Memory B cell (primary cell): ENCODE measurements around the gene ETV7.

Experiments used
- ATAC-seq: fragments of 150-1000 bp; cut with Tn5 transposase; 2 replicates; pipeline ENCODE4 v1.10.0; 2021; ENCODE audit warnings: low read depth, mild to moderate bottlenecking, moderate library complexity
- DNase-seq, 2 donors: peaks; one replicate each; pipeline ENCODE4 v3.0.0; 2022; ENCODE audit warnings: low spot score in 2 of 2
- H3K27ac Mint-ChIP-seq: one replicate; pipeline ENCODE4 v1.8.0; 2022; ENCODE audit warnings: mild to moderate bottlenecking, moderate library complexity, mixed read lengths
- H3K27me3 Mint-ChIP-seq: one replicate; pipeline ENCODE4 v1.8.0; 2022; ENCODE audit warnings: mixed read lengths
- H3K36me3 Mint-ChIP-seq: one replicate; pipeline ENCODE4 v1.8.0; 2022; ENCODE audit warnings: mild to moderate bottlenecking, mixed read lengths
- H3K4me1 Mint-ChIP-seq: one replicate; pipeline ENCODE4 v1.8.0; 2022; ENCODE audit warnings: mixed read lengths
- H3K4me3 Mint-ChIP-seq: one replicate; pipeline ENCODE4 v1.8.0; 2022; ENCODE audit warnings: mild to moderate bottlenecking, moderate library complexity, mixed read lengths
- H3K9me3 Mint-ChIP-seq: one replicate; pipeline ENCODE4 v1.8.0; 2022; ENCODE audit warnings: mixed read lengths

Gene ETV7

DNA sequence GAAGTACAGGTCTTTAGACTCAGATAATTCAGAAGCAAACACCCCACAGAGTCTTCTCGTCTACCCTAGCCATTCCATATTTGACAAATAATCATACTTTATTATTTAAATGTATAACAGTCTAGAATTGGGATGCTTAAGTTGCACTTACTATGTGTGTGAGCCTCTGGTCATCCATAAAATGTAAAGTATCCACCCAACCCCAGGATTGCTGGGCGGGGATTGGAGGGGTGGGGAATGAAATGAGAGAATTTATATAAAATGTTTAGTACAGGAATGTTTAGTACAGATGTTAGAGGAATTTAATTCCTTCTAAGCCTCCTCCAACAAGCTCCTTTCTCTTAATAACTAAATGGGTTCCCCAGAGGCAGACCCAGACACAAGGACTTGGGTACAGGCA is 67.6 kb downstream of the ETV7 start:
- no peak for DNase-seq
- Mint-ChIP-seq H3K36me3 (no peaks in the 10 kb centered on the region), H3K4me1 (no peaks in the 10 kb centered on the region), H3K27me3 (peaks cover 2% of the 10 kb centered on the region), H3K27ac (no peak overlapping the region), H3K4me3 (no peak overlapping the region), H3K9me3 (no peaks in the 10 kb centered on the region)
- no peak for ATAC-seq

DNA sequence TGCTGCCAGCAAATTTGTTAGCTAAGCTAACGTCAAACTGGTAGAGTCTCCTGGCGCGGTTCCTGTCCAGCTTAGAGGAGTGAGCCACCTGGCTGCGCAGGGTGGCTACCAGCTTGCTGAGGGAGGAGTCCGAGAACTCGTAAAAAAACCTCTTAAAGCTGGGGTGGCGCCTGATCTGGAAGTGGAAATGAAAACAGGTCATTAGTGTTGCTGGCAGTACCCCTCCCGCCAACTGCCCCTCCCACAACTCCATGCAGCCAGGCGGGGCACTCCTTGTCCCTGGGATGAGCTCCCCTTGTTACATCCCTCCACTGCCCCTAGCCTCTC is 68.1 kb downstream of the ETV7 start:
- ATAC-seq (no peak), DNase-seq (no peak)
- H3K27me3 Mint-ChIP-seq: peaks cover 2% of the 10 kb centered on the region
- no peak overlapping the region for H3K27ac Mint-ChIP-seq
- no peaks in the 10 kb centered on the region for H3K9me3 Mint-ChIP-seq
- H3K36me3 Mint-ChIP-seq: no peaks in the 10 kb centered on the region
- H3K4me1 Mint-ChIP-seq: no peaks in the 10 kb centered on the region
- no peak overlapping the region for H3K4me3 Mint-ChIP-seq

DNA sequence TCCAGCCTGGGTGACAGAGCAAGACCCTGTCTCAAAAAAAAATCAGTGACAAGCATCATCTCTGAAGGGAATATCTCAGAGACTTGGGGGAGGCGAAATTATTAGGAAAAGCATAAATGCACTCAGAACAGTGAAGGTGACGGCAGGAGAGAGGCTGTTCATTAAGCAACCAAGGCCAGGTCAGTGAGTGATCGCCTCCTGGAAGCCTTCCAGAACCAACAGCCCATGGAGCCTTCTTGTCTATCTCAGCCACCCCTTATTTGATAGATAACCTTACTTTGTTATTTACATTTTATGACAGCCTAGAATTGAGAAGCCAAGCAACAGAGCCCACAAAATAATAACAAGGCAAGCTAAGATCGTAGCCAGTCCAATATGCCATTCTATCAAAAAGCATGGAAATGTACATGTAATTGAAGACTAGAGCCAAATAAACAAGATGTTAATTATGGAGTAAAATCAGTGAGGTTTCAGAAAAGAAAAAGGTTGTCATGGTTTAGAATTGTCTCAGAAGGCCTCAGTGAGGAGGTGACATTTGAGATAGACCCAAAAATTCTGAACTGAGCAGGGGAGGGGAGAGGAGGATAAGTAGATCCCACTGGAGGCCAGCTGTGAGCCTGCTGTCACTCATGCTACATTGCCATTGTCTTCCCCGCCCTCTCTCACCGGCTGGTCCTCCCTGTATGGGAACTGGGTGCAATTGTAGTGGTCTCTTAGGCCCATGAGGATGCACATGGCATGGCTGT is 68.6 kb downstream of the ETV7 start:
- Mint-ChIP-seq H3K27ac (no peak overlapping the region), H3K27me3 (peaks cover 2% of the 10 kb centered on the region), H3K9me3 (no peaks in the 10 kb centered on the region), H3K36me3 (no peaks in the 10 kb centered on the region), H3K4me1 (peaks cover 3% of the 10 kb centered on the region), H3K4me3 (no peak overlapping the region)
- ATAC-seq: no peak
- DNase-seq: no peak

DNA sequence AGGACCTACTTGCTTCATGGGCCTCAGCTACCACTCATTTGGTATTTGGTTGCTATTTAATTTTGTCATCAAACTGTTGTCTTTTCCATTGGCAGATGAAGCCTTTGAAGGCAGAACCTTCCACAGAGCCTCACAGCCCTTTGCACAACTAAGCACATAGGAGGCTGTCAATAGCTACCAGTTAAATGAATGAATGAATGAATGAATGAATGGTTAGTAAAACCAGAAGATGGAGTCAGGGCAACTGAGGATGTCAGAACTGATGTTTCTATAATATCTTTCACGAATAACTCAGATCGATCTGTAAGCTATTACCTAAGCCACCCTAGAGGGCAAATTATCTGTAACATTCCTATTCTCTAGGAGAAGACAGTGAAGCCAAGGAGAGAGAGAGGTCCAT is 69.8 kb downstream of the ETV7 start:
- ATAC-seq (no peak), DNase-seq (no peak)
- H3K36me3 Mint-ChIP-seq: no peaks in the 10 kb centered on the region
- peaks cover 12% of the 10 kb centered on the region for H3K4me1 Mint-ChIP-seq
- H3K9me3 Mint-ChIP-seq: no peaks in the 10 kb centered on the region
- H3K4me3 Mint-ChIP-seq: no peak overlapping the region
- peaks cover 3% of the 10 kb centered on the region for H3K27me3 Mint-ChIP-seq
- no peak overlapping the region for H3K27ac Mint-ChIP-seq
